Gastrocnemius medialis (tissue), 4 donors: Measurements from ENCODE around the gene C5orf52.

Experiments used
- CTCF ChIP-seq, 5 experiments: fragments of 450-650 bp in 3 of 5; fragments of 200-600 bp in 2 of 5; sonication (generic) in 2 of 5; IDR thresholded peaks in 4 of 5; conservative IDR thresholded peaks in 1 of 5; 1 replicate in 4 of 5; 2 replicates in 1 of 5; pipeline ENCODE4 v1.5.1; 2016 to 2019; ENCODE audit warnings: antibody characterized with exemption in 5 of 5, mild to moderate bottlenecking in 3 of 5, moderate library complexity in 3 of 5
- POLR2A ChIP-seq, 2 donors: fragments of 450-650 bp; IDR thresholded peaks; one replicate each; pipeline ENCODE4 v1.6.1; 2017; ENCODE audit warnings: antibody characterized with exemption in 2 of 2, mild to moderate bottlenecking in 2 of 2, moderate library complexity in 2 of 2

- TF ChIP-seq CTCF (IDR thresholded peaks at IDR 0.05 in 4 of 5, conservative IDR thresholded peaks at IDR 0.05 in 1 of 5) (no peak), POLR2A (IDR thresholded peaks at IDR 0.05) (no peak)
These were observed 428 bp downstream of the C5orf52 start for GRCh38 chr5:157671592-157672330.
